ENCODE data around the gene GARIN5B. TPM values are rescaled to one million over a fixed set of nuclear protein-coding genes. Genes with fewer than 3 reads are reported as not detected.

Gene GARIN5B
- polyA plus RNA-seq, 3 donors, result not detected

- peak overlapping the region; percentile 72 for H3K9ac ChIP-seq (ENCODE audit: insufficient read depth, low read length, poor library complexity, severe bottlenecking)
- Mint-ChIP-seq H3K36me3 (peaks cover 14 to 29% of the 10 kb centered on the region in 2 donors), H3K4me1 (peaks cover 27% of the 10 kb centered on the region), H3K4me3 (peak overlapping the region; percentile 82 to 90), H3K27me3 (ENCODE audit: low read depth in 3 of 3) (peaks cover 0 to 4% (median 2%) of the 10 kb centered on the region in 3 donors), H3K9me3 (no peaks in the 10 kb centered on the region), H3K27ac (peak overlapping the region; percentile 94 to 99 (median 98))
- H2AFZ ChIP-seq (ENCODE audit: insufficient read depth, low read depth, low read length, poor library complexity, severe bottlenecking), result peak overlapping the region; percentile 62
- H4K20me1 ChIP-seq (ENCODE audit: insufficient read depth, low read length), result peaks cover 7% of the 10 kb centered on the region
- peak overlapping the region; percentile 94 for H3K4me2 ChIP-seq (replicated peaks; ENCODE audit: extremely low read depth, low read length, poor library complexity, severe bottlenecking)
- no peaks in the 10 kb centered on the region for H3K9me3 ChIP-seq (replicated peaks in 1 of 2; ENCODE audit: control insufficient read depth in 1 of 2, insufficient read depth in 1 of 2, low read length in 2 of 2)
- intact Hi-C loops (cut with micrococcal nuclease), result loop anchor here (1.0 to 5.0 kb wide), 5 partner anchors 15 to 82 kb away; partner anchors contain the start of genes TMEM238 (in 2 of the 2), RPL28 (in 1 of the 2) and TMEM150B (in 1 of the 2)
- peaks cover 9 to 15% of the 10 kb centered on the region in 2 donors for H3K36me3 ChIP-seq (replicated peaks in 1 of 2; ENCODE audit: control insufficient read depth in 1 of 2, insufficient read depth in 2 of 2, low read length in 2 of 2)
- H3K4me3 ChIP-seq (replicated peaks in 1 of 3; ENCODE audit: low read depth in 2 of 3, low read length in 3 of 3), result peak overlapping the region; percentile 48 to 83 (median 69)
- no peak for TF ChIP-seq CTCF (IDR thresholded peaks at IDR 0.05)
- peaks cover 12% of the 10 kb centered on the region for H3K79me2 ChIP-seq (ENCODE audit: insufficient read depth, low read length)
- H3K4me1 ChIP-seq (ENCODE audit: control insufficient read depth in 1 of 2, insufficient read depth in 2 of 2, low read length in 2 of 2), result peaks cover 31 to 39% of the 10 kb centered on the region in 2 donors
- peak overlapping the region; percentile 83 to 97 for H3K27ac ChIP-seq (ENCODE audit: low read depth in 1 of 2, low read length in 2 of 2)
- DNase-seq, result peak in 1 of 3 donors; percentile 52
- WGBS (ENCODE audit: insufficient coverage), result 2% methylated on average over 26 of the region's 44 CpGs
- no peaks in the 10 kb centered on the region for H3K27me3 ChIP-seq (ENCODE audit: control insufficient read depth in 2 of 2, insufficient read depth in 2 of 2, low read length in 2 of 2)
These were observed 22.9 kb downstream of the GARIN5B start for GRCh38 chr19:55339889-55340783.

- peak within 1 kb of the TSS; percentile 77 for H2AFZ ChIP-seq (ENCODE audit: insufficient read depth, low read depth, low read length, poor library complexity, severe bottlenecking)
- peak; percentile 12 for TF ChIP-seq CTCF (IDR thresholded peaks at IDR 0.05)
- H4K20me1 ChIP-seq (ENCODE audit: insufficient read depth, low read length), result peaks cover 7% of the 10 kb centered on the region
- peaks cover 9 to 15% of the 10 kb centered on the region in 2 donors for H3K36me3 ChIP-seq (replicated peaks in 1 of 2; ENCODE audit: control insufficient read depth in 1 of 2, insufficient read depth in 2 of 2, low read length in 2 of 2)
- peak within 1 kb of the TSS; percentile 97 to 99 for H3K27ac ChIP-seq (ENCODE audit: low read depth in 1 of 2, low read length in 2 of 2)
- no peaks in the 10 kb centered on the region for H3K27me3 ChIP-seq (ENCODE audit: control insufficient read depth in 2 of 2, insufficient read depth in 2 of 2, low read length in 2 of 2)
- H3K79me2 ChIP-seq (ENCODE audit: insufficient read depth, low read length), result peaks cover 12% of the 10 kb centered on the region
- Mint-ChIP-seq H3K36me3 (peaks cover 10 to 24% of the 10 kb centered on the region in 2 donors), H3K27me3 (ENCODE audit: low read depth in 3 of 3) (peaks cover 0 to 5% (median 2%) of the 10 kb centered on the region in 3 donors), H3K4me1 (peaks cover 27% of the 10 kb centered on the region), H3K4me3 (peak within 1 kb of the TSS; percentile 82 to 90), H3K27ac (peak within 1 kb of the TSS; percentile 97 to 99 (median 99)), H3K9me3 (no peaks in the 10 kb centered on the region)
- peak; percentile 100 for DNase-seq
- peak within 1 kb of the TSS; percentile 94 for H3K4me2 ChIP-seq (replicated peaks; ENCODE audit: extremely low read depth, low read length, poor library complexity, severe bottlenecking)
- intact Hi-C loops (cut with micrococcal nuclease), result loop anchor here (1.0 to 5.0 kb wide), 4 partner anchors 14 to 81 kb away; partner anchors contain the start of genes RPL28 (in 1 of the 2), TMEM150B (in 1 of the 2) and TMEM238 (in 1 of the 2)
- H3K4me3 ChIP-seq (replicated peaks in 1 of 3; ENCODE audit: low read depth in 2 of 3, low read length in 3 of 3), result peak within 1 kb of the TSS; percentile 48 to 83 (median 69)
- peak within 1 kb of the TSS; percentile 92 for H3K9ac ChIP-seq (ENCODE audit: insufficient read depth, low read length, poor library complexity, severe bottlenecking)
- H3K4me1 ChIP-seq (ENCODE audit: control insufficient read depth in 1 of 2, insufficient read depth in 2 of 2, low read length in 2 of 2), result peaks cover 31 to 39% of the 10 kb centered on the region in 2 donors
- no peaks in the 10 kb centered on the region for H3K9me3 ChIP-seq (replicated peaks in 1 of 2; ENCODE audit: control insufficient read depth in 1 of 2, insufficient read depth in 1 of 2, low read length in 2 of 2)
- under 1% methylated on average over 50 of the region's 63 CpGs for WGBS (ENCODE audit: insufficient coverage)
These were observed 23.8 kb downstream of the GARIN5B start, which contains the start of gene KMT5C for GRCh38 chr19:55339105-55339888. TSS of gene KMT5C (plus strand) at chr19:55339876. CDS start at chr19:55341937, 2,061 bp downstream.
